HG02870 (cell line): Measurements from ENCODE around the gene TRIM5.

Experiments used
- ATAC-seq: cut with Tn5 transposase; IDR thresholded peaks from one replicate; pipeline ENCODE4 v1.9.1; 2021; ENCODE audit warnings: mild to moderate bottlenecking, moderate library complexity; ENCODE audit not compliant: unreplicated experiment

TRIM5 gene

DNA sequence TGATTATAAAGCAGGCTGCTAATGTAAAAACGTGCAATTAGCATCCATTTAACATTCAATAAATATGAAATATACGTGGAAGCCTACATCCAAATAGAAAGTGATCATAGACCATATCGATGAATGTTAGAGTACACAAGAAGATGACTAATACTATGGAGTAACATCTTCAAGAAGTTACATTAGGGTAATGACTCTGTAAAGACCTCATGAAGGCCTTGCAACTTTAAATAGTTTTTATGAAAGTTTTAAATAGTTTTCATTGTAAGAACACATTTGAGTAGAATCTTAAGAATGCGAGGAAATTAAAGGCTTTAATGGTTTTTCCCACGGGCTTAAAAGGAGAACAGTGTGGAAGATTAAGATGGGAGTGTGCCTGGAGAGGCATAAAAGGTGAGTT lies 58.7 kb downstream of the TRIM5 start:
- no peak for ATAC-seq

DNA sequence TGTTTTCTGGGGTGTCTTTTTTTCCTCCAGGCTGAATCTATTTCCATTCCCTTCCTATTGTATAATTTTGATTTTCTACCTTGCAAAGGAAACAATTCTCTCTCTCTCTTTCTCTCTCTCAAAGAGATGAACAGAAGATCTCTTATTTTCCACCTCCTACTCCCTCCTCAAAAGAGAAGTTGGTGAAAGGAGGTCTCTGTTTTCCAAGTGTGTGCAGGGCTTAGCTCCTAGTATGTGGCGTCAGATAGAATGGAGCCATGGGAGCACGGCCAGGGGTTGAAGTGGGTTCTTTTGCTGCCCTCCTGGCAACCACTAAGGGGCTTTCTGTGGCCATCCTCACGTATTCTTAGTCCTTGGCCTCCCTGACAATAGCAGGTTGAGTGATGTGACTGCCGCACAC lies 59.6 kb downstream of the TRIM5 start:
- no peak for ATAC-seq

DNA sequence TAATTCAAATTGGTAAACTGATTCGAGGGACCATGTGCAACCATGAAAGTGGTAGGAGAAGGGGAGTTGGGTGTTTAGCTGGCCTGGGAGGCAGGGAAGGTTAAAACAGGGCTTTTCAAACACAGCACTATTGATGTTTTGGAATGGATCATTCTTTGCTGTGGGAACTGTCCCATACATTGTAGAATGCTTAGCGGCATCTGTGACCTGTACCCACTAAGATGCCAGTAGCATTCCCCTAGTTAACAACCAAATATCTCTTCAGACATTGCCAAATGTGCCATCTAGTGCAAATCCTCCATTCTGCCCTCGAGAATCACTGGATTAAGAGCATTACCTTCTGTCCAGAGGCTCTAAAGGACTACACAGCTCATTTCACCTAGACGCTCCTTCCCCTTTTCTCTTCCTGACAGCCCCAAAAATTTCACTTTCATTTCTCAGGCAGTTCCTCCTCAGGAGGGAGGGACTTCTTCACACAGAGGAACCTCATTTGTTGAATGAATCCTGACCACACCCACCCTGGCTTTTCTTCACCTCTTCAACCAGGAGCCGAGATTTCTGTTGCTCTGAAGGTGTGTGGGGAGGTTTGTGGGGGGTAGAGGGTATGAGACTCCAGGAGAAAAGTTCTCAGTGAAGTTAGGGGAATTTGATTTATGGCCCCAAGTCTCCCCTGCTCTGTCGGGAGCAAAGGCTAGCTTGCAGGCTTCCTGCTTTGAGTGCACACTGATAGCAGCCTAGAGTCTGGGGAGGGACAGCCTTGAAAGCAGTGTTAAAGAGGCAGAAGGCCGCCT lies 60.2 kb downstream of the TRIM5 start, which contains the start of gene TRIM34:
TSS of gene TRIM34 (plus strand) at position 513 of the 791 bp plus-strand sequence. CDS start 7,331 bp downstream, outside the sequence.
- peak; percentile 96 for ATAC-seq

DNA sequence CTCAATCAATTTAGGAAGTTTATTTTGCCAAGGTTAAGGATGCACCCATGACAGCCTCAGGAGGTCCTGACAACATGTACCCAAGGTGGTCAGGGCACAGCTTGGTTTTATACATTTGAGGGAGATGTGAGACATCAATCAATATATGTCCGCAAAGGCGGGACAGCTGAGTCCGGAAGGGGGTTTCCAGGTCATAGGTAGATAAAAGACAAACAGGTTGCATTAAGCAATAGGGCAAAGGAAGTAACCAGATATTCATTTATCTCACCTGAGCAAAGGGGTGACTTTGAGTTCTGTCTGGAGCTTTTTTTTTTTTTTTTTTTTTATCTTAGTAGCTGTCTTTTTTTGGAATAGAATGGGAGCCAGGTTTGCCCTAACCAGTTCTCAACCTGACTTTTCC lies 62.1 kb downstream of the TRIM5 start:
- no peak for ATAC-seq

DNA sequence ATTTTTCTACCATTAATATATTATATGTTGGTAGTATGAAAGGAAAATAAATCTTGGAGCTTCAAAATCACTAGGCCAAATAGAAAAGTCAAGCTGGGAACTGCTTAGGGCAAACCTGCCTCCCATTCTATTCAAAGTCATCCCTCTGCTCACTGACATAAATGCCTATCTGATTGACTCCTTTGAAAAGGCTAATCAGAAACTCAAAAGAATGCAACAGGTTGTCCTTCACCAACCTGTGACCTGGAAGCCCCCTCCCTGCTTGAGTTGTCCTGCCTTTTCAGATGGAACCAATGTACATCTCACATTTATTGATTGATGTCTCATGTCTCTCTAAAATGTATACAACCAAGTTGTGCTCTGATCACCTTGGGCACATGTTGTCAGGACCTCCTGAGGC lies 63.3 kb downstream of the TRIM5 start:
- no peak for ATAC-seq

DNA sequence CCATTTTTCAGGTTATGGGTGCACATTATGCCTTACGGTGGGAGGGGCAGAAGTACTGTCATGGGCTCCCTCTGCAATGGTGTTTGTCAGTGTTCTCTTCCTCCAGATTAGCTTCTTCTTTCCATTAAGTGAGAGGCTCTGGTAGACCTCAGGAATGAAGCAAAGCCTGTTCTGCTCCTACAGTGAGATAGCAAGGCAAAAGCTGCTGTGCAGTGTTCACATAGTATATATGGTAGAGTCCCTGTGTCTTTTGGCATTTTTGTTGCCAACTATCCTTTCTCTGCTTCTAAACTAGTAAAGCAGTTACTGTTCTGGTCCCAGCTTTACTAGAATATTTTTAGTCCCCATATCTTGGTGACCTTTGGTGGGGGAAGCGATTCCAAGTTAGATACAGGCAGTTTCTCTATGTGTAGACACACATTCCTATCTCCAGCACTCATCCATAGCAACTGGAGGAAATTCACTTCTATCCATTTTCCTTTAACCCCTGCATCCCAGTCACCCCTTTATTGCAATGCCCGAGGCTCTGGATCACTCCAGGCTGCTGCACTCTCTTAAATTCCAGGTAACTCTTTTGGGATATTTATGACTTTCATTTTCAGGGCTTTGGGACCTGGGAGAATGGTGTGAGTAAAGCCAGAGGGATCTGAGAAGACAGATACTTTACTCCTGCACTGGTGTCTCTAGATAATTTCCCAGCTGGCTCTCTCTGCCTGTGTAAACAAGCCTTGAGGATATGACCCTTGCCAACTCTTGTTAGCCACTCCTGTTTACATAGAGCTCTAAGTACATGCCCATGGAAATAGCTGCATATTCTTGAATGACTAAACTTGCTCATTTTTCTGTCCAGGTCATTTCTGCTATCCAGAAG lies 64.0 kb downstream of the TRIM5 start:
- ATAC-seq, result no peak

DNA sequence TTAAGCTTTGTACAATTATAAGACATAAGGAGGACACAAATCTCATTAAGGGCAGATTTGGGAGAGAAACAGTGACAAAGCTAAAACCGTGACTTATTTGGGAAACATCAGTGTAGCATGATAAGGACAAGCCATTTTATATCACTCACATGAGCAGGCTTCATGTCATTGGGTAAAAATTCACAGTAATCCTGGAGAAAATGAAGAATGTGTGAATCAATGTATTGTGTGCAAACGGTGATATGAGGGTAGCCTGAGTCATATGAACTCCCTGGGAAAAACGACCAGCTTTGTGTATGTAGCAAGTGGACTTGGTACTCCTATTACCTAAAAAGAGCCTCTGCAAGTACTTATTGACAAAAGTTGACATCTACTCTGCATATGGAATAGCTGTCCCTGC lies 66.1 kb downstream of the TRIM5 start:
- ATAC-seq, result no peak
